Activated naive CD4-positive, alpha-beta T cell treated with anti-CD3 and anti-CD28 coated beads, Interleukin-2, amount 50 U/mL, for 24 hours (primary cell): ENCODE data around the gene CD79B.

Experiments used
- H3K27ac Mint-ChIP-seq: one replicate; pipeline ENCODE4 v1.8.0; 2021; ENCODE audit warnings: mild to moderate bottlenecking, mixed read lengths
- H3K27me3 Mint-ChIP-seq: one replicate; pipeline ENCODE4 v1.8.0; 2021; ENCODE audit warnings: mixed read lengths
- H3K36me3 Mint-ChIP-seq: one replicate; pipeline ENCODE4 v1.8.0; 2021; ENCODE audit warnings: mixed read lengths
- H3K4me1 Mint-ChIP-seq: one replicate; pipeline ENCODE4 v1.8.0; 2021; ENCODE audit warnings: mixed read lengths
- H3K4me3 Mint-ChIP-seq: one replicate; pipeline ENCODE4 v1.8.0; 2021; ENCODE audit warnings: mild to moderate bottlenecking, mixed read lengths
- H3K9me3 Mint-ChIP-seq: one replicate; pipeline ENCODE4 v1.8.0; 2021; ENCODE audit warnings: mixed read lengths

The CD79B gene

GRCh38 chr17:63943745-63944144 is 11.6 kb upstream of the CD79B start:
- no peaks in the 10 kb centered on the region for H3K27me3 Mint-ChIP-seq
- no peaks in the 10 kb centered on the region for H3K36me3 Mint-ChIP-seq
- no peak overlapping the region for H3K4me3 Mint-ChIP-seq
- H3K9me3 Mint-ChIP-seq: no peaks in the 10 kb centered on the region
- H3K4me1 Mint-ChIP-seq: peaks cover 12% of the 10 kb centered on the region
- peak overlapping the region; percentile 4 for H3K27ac Mint-ChIP-seq

GRCh38 chr17:63942309-63942985 is 10.3 kb upstream of the CD79B start:
- no peak overlapping the region for H3K27ac Mint-ChIP-seq
- H3K4me1 Mint-ChIP-seq: peaks cover 12% of the 10 kb centered on the region
- H3K4me3 Mint-ChIP-seq: no peak overlapping the region
- H3K9me3 Mint-ChIP-seq: no peaks in the 10 kb centered on the region
- H3K27me3 Mint-ChIP-seq: no peaks in the 10 kb centered on the region
- H3K36me3 Mint-ChIP-seq: no peaks in the 10 kb centered on the region

- H3K36me3 Mint-ChIP-seq: no peaks in the 10 kb centered on the region
- no peak overlapping the region for H3K27ac Mint-ChIP-seq
- H3K27me3 Mint-ChIP-seq: no peaks in the 10 kb centered on the region
- no peak overlapping the region for H3K4me3 Mint-ChIP-seq
- peaks cover 10% of the 10 kb centered on the region for H3K4me1 Mint-ChIP-seq
- no peaks in the 10 kb centered on the region for H3K9me3 Mint-ChIP-seq
Measured at GRCh38 chr17:63941751-63942150, 9.6 kb upstream of the CD79B start.

- Mint-ChIP-seq H3K27ac (no peak overlapping the region), H3K9me3 (no peaks in the 10 kb centered on the region), H3K36me3 (no peaks in the 10 kb centered on the region), H3K27me3 (no peaks in the 10 kb centered on the region), H3K4me1 (peaks cover 6% of the 10 kb centered on the region), H3K4me3 (no peak overlapping the region)
Measured at GRCh38 chr17:63941162-63941561, 9.0 kb upstream of the CD79B start.

GRCh38 chr17:63940584-63940983 is 8.5 kb upstream of the CD79B start:
- Mint-ChIP-seq H3K27me3 (no peaks in the 10 kb centered on the region), H3K9me3 (no peaks in the 10 kb centered on the region), H3K4me3 (no peak overlapping the region), H3K27ac (no peak overlapping the region), H3K36me3 (no peaks in the 10 kb centered on the region), H3K4me1 (peaks cover 6% of the 10 kb centered on the region)

GRCh38 chr17:63939884-63940283 is 7.8 kb upstream of the CD79B start:
- Mint-ChIP-seq H3K27me3 (no peaks in the 10 kb centered on the region), H3K4me3 (no peak overlapping the region), H3K27ac (no peak overlapping the region), H3K9me3 (no peaks in the 10 kb centered on the region), H3K4me1 (no peaks in the 10 kb centered on the region), H3K36me3 (no peaks in the 10 kb centered on the region)

- Mint-ChIP-seq H3K27ac (peak overlapping the region; percentile 12), H3K27me3 (no peaks in the 10 kb centered on the region), H3K9me3 (no peaks in the 10 kb centered on the region), H3K4me1 (no peaks in the 10 kb centered on the region), H3K4me3 (no peak overlapping the region), H3K36me3 (no peaks in the 10 kb centered on the region)
Measured at GRCh38 chr17:63939401-63939800, 7.3 kb upstream of the CD79B start.

- no peaks in the 10 kb centered on the region for H3K27me3 Mint-ChIP-seq
- H3K9me3 Mint-ChIP-seq: no peaks in the 10 kb centered on the region
- H3K36me3 Mint-ChIP-seq: no peaks in the 10 kb centered on the region
- H3K4me1 Mint-ChIP-seq: peaks cover 2% of the 10 kb centered on the region
- no peak overlapping the region for H3K27ac Mint-ChIP-seq
- no peak overlapping the region for H3K4me3 Mint-ChIP-seq
Measured at GRCh38 chr17:63937920-63938319, 5.8 kb upstream of the CD79B start.

- H3K36me3 Mint-ChIP-seq: no peaks in the 10 kb centered on the region
- no peaks in the 10 kb centered on the region for H3K9me3 Mint-ChIP-seq
- H3K27me3 Mint-ChIP-seq: no peaks in the 10 kb centered on the region
Measured at GRCh38 chr17:63937319-63937718, 5.2 kb upstream of the CD79B start.

GRCh38 chr17:63934183-63935112 is 2.3 kb upstream of the CD79B start:
- Mint-ChIP-seq H3K27ac (no peak overlapping the region), H3K9me3 (no peaks in the 10 kb centered on the region), H3K27me3 (no peaks in the 10 kb centered on the region), H3K4me1 (peaks cover 25% of the 10 kb centered on the region), H3K36me3 (no peaks in the 10 kb centered on the region), H3K4me3 (no peak overlapping the region)

More at GRCh38 chr17:63937319-63937718, 5.2 kb upstream of the CD79B start:
- Mint-ChIP-seq H3K27ac (no peak overlapping the region), H3K4me3 (no peak overlapping the region), H3K4me1 (peaks cover 8% of the 10 kb centered on the region)

- H3K27me3 Mint-ChIP-seq: no peaks in the 10 kb centered on the region
- H3K9me3 Mint-ChIP-seq: no peaks in the 10 kb centered on the region
- peaks cover 1% of the 10 kb centered on the region for H3K36me3 Mint-ChIP-seq
- no peak overlapping the region for H3K4me3 Mint-ChIP-seq
- peaks cover 25% of the 10 kb centered on the region for H3K4me1 Mint-ChIP-seq
- H3K27ac Mint-ChIP-seq: no peak overlapping the region
Measured at GRCh38 chr17:63933598-63933997, 1.5 kb upstream of the CD79B start.

GRCh38 chr17:63932721-63933120 is 590 bp upstream of the CD79B start:
- H3K27me3 Mint-ChIP-seq: no peaks in the 10 kb centered on the region
- H3K9me3 Mint-ChIP-seq: no peaks in the 10 kb centered on the region
- peak overlapping the region; percentile 94 for H3K4me3 Mint-ChIP-seq
- H3K36me3 Mint-ChIP-seq: peaks cover 1% of the 10 kb centered on the region
- H3K27ac Mint-ChIP-seq: peak overlapping the region; percentile 96
- H3K4me1 Mint-ChIP-seq: peaks cover 25% of the 10 kb centered on the region

- no peaks in the 10 kb centered on the region for H3K27me3 Mint-ChIP-seq
- H3K9me3 Mint-ChIP-seq: no peaks in the 10 kb centered on the region
- peaks cover 25% of the 10 kb centered on the region for H3K4me1 Mint-ChIP-seq
- peak overlapping the region; percentile 94 for H3K4me3 Mint-ChIP-seq
- H3K27ac Mint-ChIP-seq: no peak overlapping the region
- H3K36me3 Mint-ChIP-seq: peaks cover 1% of the 10 kb centered on the region
Measured at GRCh38 chr17:63930951-63931575, 1.1 kb downstream of the CD79B start.

GRCh38 chr17:63929860-63930766 is 2.0 kb downstream of the CD79B start:
- peaks cover 25% of the 10 kb centered on the region for H3K4me1 Mint-ChIP-seq
- H3K27ac Mint-ChIP-seq: no peak overlapping the region
- H3K36me3 Mint-ChIP-seq: peaks cover 1% of the 10 kb centered on the region
- no peaks in the 10 kb centered on the region for H3K27me3 Mint-ChIP-seq
- no peaks in the 10 kb centered on the region for H3K9me3 Mint-ChIP-seq
- no peak overlapping the region for H3K4me3 Mint-ChIP-seq
